HepG2 (cell line): ENCODE results near the gene SLC11A1. TPM values are rescaled to one million over a fixed set of nuclear protein-coding genes. Genes with fewer than 3 reads are reported as not detected.

Experiments used
- ATRX ChIP-seq: sonication (generic); formaldehyde crosslinking; IDR thresholded peaks from 2 replicates; pipeline ENCODE4 v1.4.0; 2020; ENCODE audit warnings: missing genetic modification reagents, borderline replicate concordance
- CREM ChIP-seq, 2 experiments: sonication (generic) in 1 of 2; formaldehyde crosslinking in 1 of 2; IDR thresholded peaks; 2 replicates each; pipeline versions ENCODE4 v1.4.0 to v1.6.1; 2016 to 2020; ENCODE audit warnings: antibody characterized with exemption in 1 of 2, mild to moderate bottlenecking in 1 of 2, missing genetic modification reagents in 1 of 2
- HIVEP1 ChIP-seq: sonication (generic); formaldehyde crosslinking; IDR thresholded peaks from 2 replicates; pipeline ENCODE4 v1.4.0; 2020; ENCODE audit warnings: mild to moderate bottlenecking, missing genetic modification reagents
- HNF4G ChIP-seq, 2 experiments: sonication (generic) in 1 of 2; formaldehyde crosslinking in 1 of 2; IDR thresholded peaks; 2 replicates each; pipeline versions ENCODE4 v1.4.0 to v1.6.1; 2011 to 2020; ENCODE audit warnings: borderline replicate concordance in 2 of 2, low read depth in 2 of 2, mild to moderate bottlenecking in 2 of 2, low read length in 1 of 2, missing genetic modification reagents in 1 of 2, moderate library complexity in 1 of 2
- JUND ChIP-seq: sonication (generic); formaldehyde crosslinking; IDR thresholded peaks from 2 replicates; pipeline ENCODE4 v1.8.0; 2022; ENCODE audit warnings: mild to moderate bottlenecking, missing genetic modification reagents
- KLF12 ChIP-seq: sonication (generic); formaldehyde crosslinking; IDR thresholded peaks from 2 replicates; pipeline ENCODE4 v1.4.0; 2020; ENCODE audit warnings: missing genetic modification reagents, borderline replicate concordance
- PAWR ChIP-seq: sonication (generic); formaldehyde crosslinking; IDR thresholded peaks from 2 replicates; pipeline ENCODE4 v1.4.0; 2020; ENCODE audit warnings: missing genetic modification reagents, mild to moderate bottlenecking, borderline replicate concordance
- RELA ChIP-seq: sonication (generic); formaldehyde crosslinking; IDR thresholded peaks from 2 replicates; pipeline ENCODE4 v1.4.0; 2020; ENCODE audit warnings: missing genetic modification reagents
- TRIM24 ChIP-seq: sonication (generic); formaldehyde crosslinking; IDR thresholded peaks from 2 replicates; pipeline ENCODE4 v1.8.0; 2022; ENCODE audit warnings: mild to moderate bottlenecking, missing genetic modification reagents
- ZFP36L1 ChIP-seq: sonication (generic); formaldehyde crosslinking; IDR thresholded peaks from 2 replicates; pipeline ENCODE4 v1.8.0; 2022; ENCODE audit warnings: mild to moderate bottlenecking, missing genetic modification reagents, moderate library complexity
- ZFP37 ChIP-seq: sonication (generic); formaldehyde crosslinking; IDR thresholded peaks from 2 replicates; pipeline ENCODE4 v1.4.0; 2020; ENCODE audit warnings: missing genetic modification reagents, borderline replicate concordance
- ZNF337 ChIP-seq: sonication (generic); formaldehyde crosslinking; IDR thresholded peaks from 2 replicates; pipeline ENCODE4 v1.5.1; 2020; ENCODE audit warnings: missing genetic modification reagents, low read depth, mild to moderate bottlenecking, borderline replicate concordance
- ZNF431 ChIP-seq: sonication (generic); formaldehyde crosslinking; IDR thresholded peaks from 2 replicates; pipeline ENCODE4 v1.9.0; 2022; ENCODE audit warnings: missing genetic modification reagents, low read depth, mild to moderate bottlenecking, borderline replicate concordance
- ZNF747 ChIP-seq: sonication (generic); formaldehyde crosslinking; IDR thresholded peaks from 2 replicates; pipeline ENCODE4 v1.8.1; 2023; ENCODE audit warnings: missing genetic modification reagents, mild to moderate bottlenecking, borderline replicate concordance
- polyA plus RNA-seq, 8 experiments: library from polyadenylated mRNA; depleted of rRNA in 3 of 8; stranded (reverse) in 7 of 8; unstranded in 1 of 8; fragments of >200 nt; fragmentation: Illumina TruSeq in 4 of 8; extraction: Trizol in 4 of 8; gene quantifications; 2 replicates each; pipeline versions ENCODE4 v1.2.1 to v1.2.3, GENCODE V29; 2011 to 2016; ENCODE audit warnings: low read depth in 4 of 8, missing spikeins in 1 of 8, mixed read lengths in 1 of 8; ENCODE audit not compliant: insufficient read depth in 1 of 8
- total RNA-seq, 5 experiments: library from RNA; depleted of rRNA; stranded (reverse); fragments of >200 nt; fragmentation: Illumina TruSeq; extraction: Trizol; gene quantifications; 2 replicates each; pipeline ENCODE4 v1.2.3, GENCODE V29; 2016; ENCODE audit warnings: low read depth in 1 of 5
- TF ChIP-seq, protein P1 (sequence below): sonication (generic); formaldehyde crosslinking; IDR thresholded peaks from 2 replicates; pipeline ENCODE4 v1.4.0; 2020; ENCODE audit warnings: mild to moderate bottlenecking, missing genetic modification reagents
- TF ChIP-seq, protein P2 (sequence below): sonication (generic); formaldehyde crosslinking; IDR thresholded peaks from 2 replicates; pipeline ENCODE4 v1.8.0; 2022; ENCODE audit warnings: mild to moderate bottlenecking, missing genetic modification reagents, moderate library complexity
- TF ChIP-seq, protein P3 (sequence below): conservative IDR thresholded peaks from 2 replicates; pipeline ENCODE4 v1.6.1; 2018; ENCODE audit warnings: missing genetic modification reagents

SLC11A1 gene
- total and polyA plus RNA-seq, 2 of the 13 experiments (the other 11 are each of a cell fraction or from before 2014, with no cell fraction given): 0.33 to 2.3 TPM

DNA sequence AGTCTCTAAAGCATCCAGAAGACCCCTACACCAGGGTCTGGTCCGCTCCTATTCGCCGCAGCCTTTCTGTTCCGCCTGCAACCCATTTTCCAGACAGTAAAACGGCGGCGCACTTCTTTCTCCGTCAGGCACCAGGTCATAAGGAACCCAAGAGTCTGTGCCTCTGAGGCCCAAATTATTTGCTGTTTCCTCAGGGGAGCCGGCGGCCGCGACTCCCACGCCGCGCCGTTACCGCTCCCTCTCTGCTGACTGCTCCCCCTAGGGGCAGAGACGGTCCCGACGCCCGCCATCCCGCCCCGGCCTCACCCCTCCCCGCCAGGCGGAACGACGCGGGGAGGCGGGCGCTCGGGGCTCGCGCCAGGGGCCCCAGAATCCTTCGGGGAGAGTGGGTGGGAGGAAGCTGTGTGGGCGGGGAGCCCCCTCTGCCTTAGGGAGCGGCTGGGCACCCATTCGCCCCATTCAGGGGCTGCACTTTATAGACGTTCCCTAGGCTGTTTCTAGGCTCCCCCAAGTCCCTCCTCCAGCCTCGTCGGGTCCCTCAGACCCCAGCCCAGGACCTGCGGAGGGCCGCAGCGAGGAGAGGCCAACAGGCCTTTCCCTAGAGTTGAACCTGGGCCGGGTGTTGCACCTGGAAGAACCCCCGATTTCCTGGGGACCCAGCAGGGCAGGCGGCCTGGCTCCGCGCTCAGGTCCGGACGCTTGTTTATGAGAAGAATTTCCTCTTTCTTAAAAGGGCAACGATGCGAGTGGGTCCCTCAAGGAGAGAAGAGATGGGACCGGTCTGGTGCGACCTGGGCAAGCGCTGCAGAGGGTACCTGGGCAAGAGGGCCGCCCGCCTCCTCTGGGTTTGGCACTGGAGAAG is 14.0 kb downstream of the SLC11A1 start (continued):
- TF ChIP-seq CREM (IDR thresholded peaks at IDR 0.05) (peak; percentile 51), CREM (CRISPR knock-in tag; IDR thresholded peaks at IDR 0.05) (no peak), ZNF337 (CRISPR knock-in tag) (0 out of 2 replicates have a peak, but pooled peaks have one; percentile 17), KLF12 (peak; percentile 52; the same call in 1 of the 2 replicates), ZFP36L1 (CRISPR knock-in tag) (peak; percentile 93), JUND (CRISPR knock-in tag) (peak; percentile 50; the same call in 1 of the 2 replicates), RELA (CRISPR knock-in tag) (peak; percentile 48; the same call in 1 of the 2 replicates), ZFP37 (CRISPR knock-in tag) (0 out of 2 replicates have a peak, but pooled peaks have one; percentile 44), HNF4G (IDR thresholded peaks at IDR 0.05; ENCODE audit: borderline replicate concordance, low read depth, low read length) (peak; percentile 59), HNF4G (CRISPR knock-in tag; IDR thresholded peaks at IDR 0.05; ENCODE audit: borderline replicate concordance, low read depth) (no peak; the same call in 1 of the 2 replicates), TRIM24 (CRISPR knock-in tag) (no peak), HIVEP1 (CRISPR knock-in tag) (no peak; the same call in 1 of the 2 replicates), ZNF431 (CRISPR knock-in tag) (peak; percentile 67; the same call in 1 of the 2 replicates), PAWR (CRISPR knock-in tag) (0 out of 2 replicates have a peak, but pooled peaks have one; percentile 81), ZNF747 (CRISPR knock-in tag) (peak; percentile 91; the same call in 1 of the 2 replicates), ATRX (no peak)
- TF ChIP-seq, protein P1, sequence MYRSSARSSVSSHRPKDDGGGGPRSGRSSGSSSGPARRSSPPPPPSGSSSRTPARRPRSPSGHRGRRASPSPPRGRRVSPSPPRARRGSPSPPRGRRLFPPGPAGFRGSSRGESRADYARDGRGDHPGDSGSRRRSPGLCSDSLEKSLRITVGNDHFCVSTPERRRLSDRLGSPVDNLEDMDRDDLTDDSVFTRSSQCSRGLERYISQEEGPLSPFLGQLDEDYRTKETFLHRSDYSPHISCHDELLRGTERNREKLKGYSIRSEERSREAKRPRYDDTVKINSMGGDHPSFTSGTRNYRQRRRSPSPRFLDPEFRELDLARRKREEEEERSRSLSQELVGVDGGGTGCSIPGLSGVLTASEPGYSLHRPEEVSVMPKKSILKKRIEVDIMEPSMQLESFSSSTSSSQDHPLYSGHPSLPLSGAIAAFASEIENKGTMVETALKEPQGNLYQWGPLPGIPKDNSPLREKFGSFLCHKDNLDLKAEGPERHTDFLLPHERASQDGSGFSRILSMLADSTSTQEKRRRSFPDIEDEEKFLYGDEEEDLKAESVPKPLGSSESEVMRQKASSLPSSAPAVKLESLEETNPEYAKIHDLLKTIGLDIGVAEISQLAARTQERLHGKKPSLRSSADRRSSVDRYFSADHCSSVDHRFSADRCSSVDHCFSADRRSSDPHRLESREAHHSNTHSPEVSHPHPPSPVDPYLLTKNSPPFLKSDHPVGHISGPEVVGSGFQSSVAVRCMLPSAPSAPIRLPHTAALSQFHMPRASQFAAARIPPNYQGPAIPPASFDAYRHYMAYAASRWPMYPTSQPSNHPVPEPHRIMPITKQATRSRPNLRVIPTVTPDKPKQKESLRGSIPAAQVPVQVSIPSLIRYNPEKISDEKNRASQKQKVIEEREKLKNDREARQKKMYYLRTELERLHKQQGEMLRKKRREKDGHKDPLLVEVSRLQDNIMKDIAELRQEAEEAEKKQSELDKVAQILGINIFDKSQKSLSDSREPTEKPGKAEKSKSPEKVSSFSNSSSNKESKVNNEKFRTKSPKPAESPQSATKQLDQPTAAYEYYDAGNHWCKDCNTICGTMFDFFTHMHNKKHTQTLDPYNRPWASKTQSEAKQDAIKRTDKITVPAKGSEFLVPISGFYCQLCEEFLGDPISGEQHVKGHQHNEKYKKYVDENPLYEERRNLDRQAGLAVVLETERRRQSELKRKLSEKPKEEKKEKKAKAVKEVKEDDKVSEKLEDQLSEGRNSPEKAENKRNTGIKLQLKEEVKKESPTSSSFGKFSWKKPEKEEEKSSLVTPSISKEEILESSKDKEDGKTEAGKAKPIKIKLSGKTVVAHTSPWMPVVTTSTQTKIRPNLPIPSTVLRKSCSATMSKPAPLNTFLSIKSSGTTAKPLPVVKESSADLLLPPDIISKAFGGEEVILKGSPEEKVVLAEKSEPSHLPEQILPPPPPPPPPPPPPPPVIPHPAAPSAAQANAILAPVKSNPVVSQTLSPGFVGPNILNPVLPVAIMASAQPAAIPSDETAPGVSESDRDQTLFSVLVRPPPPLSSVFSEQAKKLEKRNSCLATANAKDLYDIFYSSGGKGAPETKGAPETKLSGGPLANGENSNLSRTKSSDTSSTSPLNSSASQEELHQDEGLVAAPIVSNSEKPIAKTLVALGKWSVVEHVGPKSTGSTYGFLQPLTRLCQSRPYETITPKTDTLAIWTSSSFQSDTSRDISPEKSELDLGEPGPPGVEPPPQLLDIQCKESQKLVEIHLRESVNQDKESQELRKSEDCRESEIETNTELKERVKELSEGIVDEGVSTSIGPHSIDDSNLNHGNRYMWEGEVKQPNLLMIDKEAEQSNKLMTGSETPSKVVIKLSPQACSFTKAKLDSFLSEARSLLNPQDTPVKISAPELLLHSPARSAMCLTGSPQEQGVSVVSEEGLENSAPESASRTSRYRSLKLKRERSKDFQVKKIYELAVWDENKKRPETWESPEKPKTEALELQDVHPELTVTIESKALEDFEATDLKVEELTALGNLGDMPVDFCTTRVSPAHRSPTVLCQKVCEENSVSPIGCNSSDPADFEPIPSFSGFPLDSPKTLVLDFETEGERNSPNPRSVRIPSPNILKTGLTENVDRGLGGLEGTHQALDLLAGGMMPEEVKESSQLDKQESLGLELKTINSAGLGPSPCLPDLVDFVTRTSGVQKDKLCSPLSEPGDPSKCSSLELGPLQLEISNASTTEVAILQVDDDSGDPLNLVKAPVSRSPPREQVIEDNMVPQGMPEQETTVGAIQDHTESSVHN (CRISPR knock-in tag): peak; percentile 89
- TF ChIP-seq, protein P2, sequence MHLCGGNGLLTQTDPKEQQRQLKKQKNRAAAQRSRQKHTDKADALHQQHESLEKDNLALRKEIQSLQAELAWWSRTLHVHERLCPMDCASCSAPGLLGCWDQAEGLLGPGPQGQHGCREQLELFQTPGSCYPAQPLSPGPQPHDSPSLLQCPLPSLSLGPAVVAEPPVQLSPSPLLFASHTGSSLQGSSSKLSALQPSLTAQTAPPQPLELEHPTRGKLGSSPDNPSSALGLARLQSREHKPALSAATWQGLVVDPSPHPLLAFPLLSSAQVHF (CRISPR knock-in tag): no peak
- TF ChIP-seq, protein P3, sequence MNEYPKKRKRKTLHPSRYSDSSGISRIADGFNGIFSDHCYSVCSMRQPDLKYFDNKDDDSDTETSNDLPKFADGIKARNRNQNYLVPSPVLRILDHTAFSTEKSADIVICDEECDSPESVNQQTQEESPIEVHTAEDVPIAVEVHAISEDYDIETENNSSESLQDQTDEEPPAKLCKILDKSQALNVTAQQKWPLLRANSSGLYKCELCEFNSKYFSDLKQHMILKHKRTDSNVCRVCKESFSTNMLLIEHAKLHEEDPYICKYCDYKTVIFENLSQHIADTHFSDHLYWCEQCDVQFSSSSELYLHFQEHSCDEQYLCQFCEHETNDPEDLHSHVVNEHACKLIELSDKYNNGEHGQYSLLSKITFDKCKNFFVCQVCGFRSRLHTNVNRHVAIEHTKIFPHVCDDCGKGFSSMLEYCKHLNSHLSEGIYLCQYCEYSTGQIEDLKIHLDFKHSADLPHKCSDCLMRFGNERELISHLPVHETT (CRISPR knock-in tag): peak; percentile 94
